ENCODE measurements around the gene FAM170B.

Gene FAM170B

GRCh38 chr10:49152037-49152436 is 18.2 kb upstream of the FAM170B start:
- DNase-seq = no peak

- no peak for DNase-seq
Measured at GRCh38 chr10:49151481-49151880, 17.7 kb upstream of the FAM170B start.

GRCh38 chr10:49151025-49151445 is 17.2 kb upstream of the FAM170B start:
- DNase-seq = no peak

GRCh38 chr10:49150426-49150825 is 16.6 kb upstream of the FAM170B start:
- DNase-seq = no peak

- DNase-seq = no peak
Measured at GRCh38 chr10:49149881-49150280, 16.1 kb upstream of the FAM170B start.

- DNase-seq = no peak
Measured at GRCh38 chr10:49144058-49144720, 10.4 kb upstream of the FAM170B start.

- DNase-seq = no peak
Measured at GRCh38 chr10:49143249-49143648, 9.4 kb upstream of the FAM170B start.

GRCh38 chr10:49141541-49142332 is 7.9 kb upstream of the FAM170B start:
- no peak for DNase-seq

- DNase-seq = no peak
Measured at GRCh38 chr10:49140304-49141177, 6.7 kb upstream of the FAM170B start.

GRCh38 chr10:49139846-49140195 is 6.0 kb upstream of the FAM170B start:
- no peak for DNase-seq

- DNase-seq = no peak
Measured at GRCh38 chr10:49139028-49139845, 5.4 kb upstream of the FAM170B start.

- DNase-seq = no peak
Measured at GRCh38 chr10:49138361-49138891, 4.6 kb upstream of the FAM170B start.

GRCh38 chr10:49136525-49136924 is 2.7 kb upstream of the FAM170B start:
- DNase-seq = no peak

- DNase-seq = no peak
Measured at GRCh38 chr10:49135575-49136313, 1.9 kb upstream of the FAM170B start.

- no peak for DNase-seq
Measured at GRCh38 chr10:49134327-49134726, 506 bp upstream of the FAM170B start.

GRCh38 chr10:49132362-49132737 is 1.5 kb downstream of the FAM170B start:
- DNase-seq = no peak

GRCh38 chr10:49131507-49132361 is 2.1 kb downstream of the FAM170B start:
- DNase-seq = no peak

- DNase-seq = no peak
Measured at GRCh38 chr10:49129376-49129775, 4.4 kb downstream of the FAM170B start.

- DNase-seq = no peak
Measured at GRCh38 chr10:49128854-49129253, 5.0 kb downstream of the FAM170B start.

All from right kidney (tissue), 1 donor.